ENCODE data around the gene TRPM1. TPM values are rescaled to one million over a fixed set of nuclear protein-coding genes. Genes with fewer than 3 reads are reported as not detected.

The TRPM1 gene
- not detected for total RNA-seq

GRCh38 chr15:31101262-31102038, at the start of gene TRPM1:
TRPM1 (minus strand) TSS chr15:31101725; CDS start chr15:31081355, 20,370 bp downstream.
- Mint-ChIP-seq H3K4me3 (no peak within 1 kb of the TSS), H3K27ac (no peak within 1 kb of the TSS), H3K4me1 (ENCODE audit: low read depth) (peaks cover 5% of the 10 kb centered on the region), H3K36me3 (ENCODE audit: insufficient read depth in 2 of 2) (no peaks in the 10 kb centered on the region), H3K27me3 (ENCODE audit: low read depth) (no peaks in the 10 kb centered on the region), H3K9me3 (no peaks in the 10 kb centered on the region)
- no peak for ATAC-seq (replicated peaks in 1 of 2)
- DNase-seq = no peak

GRCh38 chr15:31150732-31151231, 49.3 kb upstream of the TRPM1 start:
- H3K4me3 Mint-ChIP-seq = no peak overlapping the region
- H3K27me3 Mint-ChIP-seq (ENCODE audit: low read depth) = no peaks in the 10 kb centered on the region
- no peak for ATAC-seq (replicated peaks in 1 of 2)
- H3K4me1 Mint-ChIP-seq (ENCODE audit: low read depth) = no peaks in the 10 kb centered on the region
- no peaks in the 10 kb centered on the region for H3K36me3 Mint-ChIP-seq (ENCODE audit: insufficient read depth in 2 of 2)
- no peaks in the 10 kb centered on the region for H3K9me3 Mint-ChIP-seq
- H3K27ac Mint-ChIP-seq = no peak overlapping the region
- DNase-seq = no peak

- no peaks in the 10 kb centered on the region for H3K27me3 Mint-ChIP-seq (ENCODE audit: low read depth)
- H3K27ac Mint-ChIP-seq = no peak overlapping the region
- H3K9me3 Mint-ChIP-seq = no peaks in the 10 kb centered on the region
- H3K4me3 Mint-ChIP-seq = no peak overlapping the region
- H3K4me1 Mint-ChIP-seq (ENCODE audit: low read depth) = no peaks in the 10 kb centered on the region
- ATAC-seq (replicated peaks in 1 of 2) (no peak), DNase-seq (no peak)
- H3K36me3 Mint-ChIP-seq (ENCODE audit: insufficient read depth in 2 of 2) = no peaks in the 10 kb centered on the region
Observed at GRCh38 chr15:31149987-31150386, 48.5 kb upstream of the TRPM1 start.

GRCh38 chr15:31149088-31149505, 47.6 kb upstream of the TRPM1 start:
- Mint-ChIP-seq H3K4me1 (ENCODE audit: low read depth) (no peaks in the 10 kb centered on the region), H3K27ac (no peak overlapping the region), H3K36me3 (ENCODE audit: insufficient read depth in 2 of 2) (no peaks in the 10 kb centered on the region), H3K9me3 (no peaks in the 10 kb centered on the region), H3K4me3 (no peak overlapping the region), H3K27me3 (ENCODE audit: low read depth) (no peaks in the 10 kb centered on the region)
- ATAC-seq (replicated peaks in 1 of 2) (no peak), DNase-seq (no peak)

- Mint-ChIP-seq H3K27ac (no peak overlapping the region), H3K9me3 (no peaks in the 10 kb centered on the region), H3K36me3 (ENCODE audit: insufficient read depth in 2 of 2) (no peaks in the 10 kb centered on the region), H3K4me3 (no peak overlapping the region), H3K27me3 (ENCODE audit: low read depth) (no peaks in the 10 kb centered on the region), H3K4me1 (ENCODE audit: low read depth) (no peaks in the 10 kb centered on the region)
- DNase-seq (no peak), ATAC-seq (replicated peaks in 1 of 2) (no peak)
Observed at GRCh38 chr15:31148297-31149087, 47.0 kb upstream of the TRPM1 start.

- Mint-ChIP-seq H3K27me3 (ENCODE audit: low read depth) (no peaks in the 10 kb centered on the region), H3K36me3 (ENCODE audit: insufficient read depth in 2 of 2) (no peaks in the 10 kb centered on the region), H3K27ac (no peak overlapping the region), H3K4me3 (no peak overlapping the region), H3K4me1 (ENCODE audit: low read depth) (no peaks in the 10 kb centered on the region), H3K9me3 (no peaks in the 10 kb centered on the region)
- ATAC-seq (replicated peaks in 1 of 2) = no peak
- no peak for DNase-seq
Observed at GRCh38 chr15:31147944-31148296, 46.4 kb upstream of the TRPM1 start.

- Mint-ChIP-seq H3K27ac (no peak overlapping the region), H3K9me3 (no peaks in the 10 kb centered on the region), H3K4me3 (no peak overlapping the region), H3K4me1 (ENCODE audit: low read depth) (no peaks in the 10 kb centered on the region), H3K36me3 (ENCODE audit: insufficient read depth in 2 of 2) (no peaks in the 10 kb centered on the region), H3K27me3 (ENCODE audit: low read depth) (no peaks in the 10 kb centered on the region)
- ATAC-seq (replicated peaks in 1 of 2) = no peak
- no peak for DNase-seq
Observed at GRCh38 chr15:31147456-31147855, 45.9 kb upstream of the TRPM1 start.

GRCh38 chr15:31145271-31145911, 43.9 kb upstream of the TRPM1 start:
- no peak overlapping the region for H3K27ac Mint-ChIP-seq

GRCh38 chr15:31141792-31142191, 40.3 kb upstream of the TRPM1 start:
- H3K4me3 Mint-ChIP-seq = no peak overlapping the region
- no peaks in the 10 kb centered on the region for H3K27me3 Mint-ChIP-seq (ENCODE audit: low read depth)
- DNase-seq = no peak
- H3K9me3 Mint-ChIP-seq = no peaks in the 10 kb centered on the region
- no peaks in the 10 kb centered on the region for H3K36me3 Mint-ChIP-seq (ENCODE audit: insufficient read depth in 2 of 2)
- H3K27ac Mint-ChIP-seq = no peak overlapping the region
- no peaks in the 10 kb centered on the region for H3K4me1 Mint-ChIP-seq (ENCODE audit: low read depth)
- ATAC-seq (replicated peaks in 1 of 2) = no peak

More at GRCh38 chr15:31145271-31145911, 43.9 kb upstream of the TRPM1 start:
- Mint-ChIP-seq H3K9me3 (no peaks in the 10 kb centered on the region), H3K36me3 (ENCODE audit: insufficient read depth in 2 of 2) (no peaks in the 10 kb centered on the region), H3K4me3 (no peak overlapping the region), H3K4me1 (ENCODE audit: low read depth) (no peaks in the 10 kb centered on the region), H3K27me3 (ENCODE audit: low read depth) (no peaks in the 10 kb centered on the region)
- DNase-seq (no peak), ATAC-seq (replicated peaks in 1 of 2) (no peak)

GRCh38 chr15:31136607-31137328, 35.2 kb upstream of the TRPM1 start:
- no peak overlapping the region for H3K27ac Mint-ChIP-seq
- peaks cover 5% of the 10 kb centered on the region for H3K4me1 Mint-ChIP-seq (ENCODE audit: low read depth)
- ATAC-seq (replicated peaks in 1 of 2) (no peak), DNase-seq (no peak)
- H3K9me3 Mint-ChIP-seq = no peaks in the 10 kb centered on the region
- no peaks in the 10 kb centered on the region for H3K36me3 Mint-ChIP-seq (ENCODE audit: insufficient read depth in 2 of 2)
- no peaks in the 10 kb centered on the region for H3K27me3 Mint-ChIP-seq (ENCODE audit: low read depth)
- H3K4me3 Mint-ChIP-seq = no peak overlapping the region

GRCh38 chr15:31136016-31136415, 34.5 kb upstream of the TRPM1 start:
- ATAC-seq (replicated peaks in 1 of 2) (no peak), DNase-seq (no peak)
- H3K27me3 Mint-ChIP-seq (ENCODE audit: low read depth) = no peaks in the 10 kb centered on the region
- no peaks in the 10 kb centered on the region for H3K36me3 Mint-ChIP-seq (ENCODE audit: insufficient read depth in 2 of 2)
- peaks cover 5% of the 10 kb centered on the region for H3K4me1 Mint-ChIP-seq (ENCODE audit: low read depth)
- no peak overlapping the region for H3K27ac Mint-ChIP-seq
- no peaks in the 10 kb centered on the region for H3K9me3 Mint-ChIP-seq
- no peak overlapping the region for H3K4me3 Mint-ChIP-seq

- H3K9me3 Mint-ChIP-seq = no peaks in the 10 kb centered on the region
- peaks cover 5% of the 10 kb centered on the region for H3K4me1 Mint-ChIP-seq (ENCODE audit: low read depth)
- no peaks in the 10 kb centered on the region for H3K27me3 Mint-ChIP-seq (ENCODE audit: low read depth)
- no peaks in the 10 kb centered on the region for H3K36me3 Mint-ChIP-seq (ENCODE audit: insufficient read depth in 2 of 2)
- H3K4me3 Mint-ChIP-seq = no peak overlapping the region
- no peak for ATAC-seq (replicated peaks in 1 of 2)
- H3K27ac Mint-ChIP-seq = no peak overlapping the region
- no peak for DNase-seq
Observed at GRCh38 chr15:31135523-31135922, 34.0 kb upstream of the TRPM1 start.

- H3K36me3 Mint-ChIP-seq (ENCODE audit: insufficient read depth in 2 of 2) = no peaks in the 10 kb centered on the region
Observed at GRCh38 chr15:31133890-31134289, 32.4 kb upstream of the TRPM1 start.

More at GRCh38 chr15:31133890-31134289, 32.4 kb upstream of the TRPM1 start:
- no peak for ATAC-seq (replicated peaks in 1 of 2)
- no peak for DNase-seq
- H3K27ac Mint-ChIP-seq = no peak overlapping the region
- H3K9me3 Mint-ChIP-seq = no peaks in the 10 kb centered on the region
- H3K4me1 Mint-ChIP-seq (ENCODE audit: low read depth) = peaks cover 5% of the 10 kb centered on the region
- no peaks in the 10 kb centered on the region for H3K27me3 Mint-ChIP-seq (ENCODE audit: low read depth)
- H3K4me3 Mint-ChIP-seq = no peak overlapping the region

Data from activated T-cell treated with anti-CD3 and anti-CD28 coated beads, Interleukin-2, amount 50 U/mL, for 72 hours (primary cell).